SK-N-SH (cell line): ENCODE results near the gene MEIOC. TPM values are rescaled to one million over a fixed set of nuclear protein-coding genes. Genes with fewer than 3 reads are reported as not detected.

Experiments
- CTCF ChIA-PET: fragments of 300-600, 350-600 bp; formaldehyde crosslinking; extraction: SDS; loops from one replicate; lab custom pipeline; 2021; lab: Yijun Ruan, JAX
- POLR2A ChIA-PET: fragments of 350-600 bp; sonication (Branson Sonifier 250); formaldehyde crosslinking; extraction: SDS; loops from one replicate; lab custom pipeline; 2020; ENCODE audit warnings: antibody characterized with exemption, inconsistent platforms; lab: Yijun Ruan, JAX
- DNase-seq: peaks from one replicate; pipeline ENCODE4 v3.0.0; 2012
- H2AFZ ChIP-seq: fragments of 200-600 bp; sonication (generic); 2 replicates; pipeline ENCODE4 v1.8.1; 2016; ENCODE audit warnings: antibody characterized with exemption, mild to moderate bottlenecking, low read depth
- H3F3A ChIP-seq: fragments of 200-600 bp; sonication (generic); replicated peaks from 2 replicates; pipeline ENCODE3; 2016; ENCODE audit warnings: antibody characterized with exemption, mild to moderate bottlenecking; ENCODE audit not compliant: insufficient read depth
- H3K27ac ChIP-seq, 2 experiments: fragments of 200-500 bp in 1 of 2; fragments of 200-600 bp in 1 of 2; sonication (Bioruptor generic) in 1 of 2; sonication (generic), shearing (Covaris generic) in 1 of 2; 2 replicates each; pipeline versions ENCODE4 v1.5.1 to v1.6.1; 2014 to 2016; ENCODE audit warnings: low read depth in 2 of 2, inconsistent platforms in 1 of 2, low read length in 1 of 2, mild to moderate bottlenecking in 1 of 2, mixed read lengths in 1 of 2
- H3K27me3 ChIP-seq: fragments of 200-600 bp; sonication (generic), shearing (Covaris generic); 2 replicates; pipeline ENCODE4 v1.6.1; 2016; ENCODE audit warnings: mixed run types; ENCODE audit not compliant: insufficient read depth
- H3K36me3 ChIP-seq, 2 experiments: fragments of 200-500 bp in 1 of 2; fragments of 200-600 bp in 1 of 2; sonication (Bioruptor generic) in 1 of 2; sonication (generic) in 1 of 2; replicated peaks in 1 of 2; 2 replicates each; pipeline versions ENCODE3 to v1.5.1; 2014 to 2016; ENCODE audit warnings: low read length in 1 of 2, mild to moderate bottlenecking in 1 of 2; ENCODE audit not compliant: insufficient read depth in 2 of 2, control insufficient read depth in 1 of 2
- H3K4me1 ChIP-seq, 2 experiments: fragments of 200-500 bp in 1 of 2; fragments of 200-600 bp in 1 of 2; sonication (Bioruptor generic) in 1 of 2; sonication (generic), shearing (Covaris generic) in 1 of 2; 2 replicates each; pipeline versions ENCODE4 v1.5.1 to v1.6.1; 2014 to 2016; ENCODE audit warnings: low read depth in 1 of 2, low read length in 1 of 2, mixed run types in 1 of 2; ENCODE audit not compliant: insufficient read depth in 2 of 2, control insufficient read depth in 1 of 2
- H3K4me2 ChIP-seq: fragments of 200-600 bp; sonication (generic), shearing (Covaris generic); 2 replicates; pipeline ENCODE4 v1.6.1; 2017; ENCODE audit warnings: mixed run types
- H3K4me3 ChIP-seq, 2 experiments: fragments of 200-500 bp in 1 of 2; fragments of 200-600 bp in 1 of 2; sonication (Bioruptor generic) in 1 of 2; sonication (generic), shearing (Covaris generic) in 1 of 2; 2 replicates each; pipeline versions ENCODE4 v1.5.1 to v1.8.1; 2014 to 2016; ENCODE audit warnings: low read depth in 2 of 2, inconsistent platforms in 1 of 2, low read length in 1 of 2, mild to moderate bottlenecking in 1 of 2, mixed read lengths in 1 of 2, moderate library complexity in 1 of 2
- H3K79me2 ChIP-seq: fragments of 200-600 bp; sonication (generic); 2 replicates; pipeline ENCODE4 v1.8.1; 2017; ENCODE audit warnings: mild to moderate bottlenecking; ENCODE audit not compliant: insufficient read depth
- H3K9ac ChIP-seq: fragments of 200-600 bp; sonication (generic); 2 replicates; pipeline ENCODE4 v1.6.1; 2017; ENCODE audit warnings: mixed run types
- H3K9me2 ChIP-seq: fragments of 200-600 bp; sonication (generic); 2 replicates; pipeline ENCODE4 v1.6.1; 2017; ENCODE audit warnings: mixed run types
- H3K9me3 ChIP-seq: fragments of 200-600 bp; sonication (generic); 2 replicates; pipeline ENCODE4 v1.6.1; 2017; ENCODE audit warnings: mixed run types, mild to moderate bottlenecking, moderate library complexity
- H4K20me1 ChIP-seq: fragments of 200-600 bp; sonication (generic); 2 replicates; pipeline ENCODE4 v1.6.1; 2017; ENCODE audit warnings: mild to moderate bottlenecking, mixed run types; ENCODE audit not compliant: insufficient read depth
- CHD2 ChIP-seq: fragments of 150-350 bp; IDR thresholded peaks from 2 replicates; pipeline ENCODE4 v1.6.1; 2018; ENCODE audit warnings: low read length; ENCODE audit not compliant: partially characterized antibody
- FOSL2 ChIP-seq: IDR thresholded peaks from 2 replicates; pipeline ENCODE4 v1.4.0; 2012; ENCODE audit warnings: low read depth, mild to moderate bottlenecking, moderate library complexity, borderline replicate concordance
- GATA2 ChIP-seq: sonication (generic); formaldehyde crosslinking; IDR thresholded peaks from 2 replicates; pipeline ENCODE4 v1.5.0; 2020; ENCODE audit warnings: mild to moderate bottlenecking, missing genetic modification reagents
- JUND ChIP-seq: IDR thresholded peaks from 2 replicates; pipeline ENCODE4 v1.4.0; 2012
- MXI1 ChIP-seq: IDR thresholded peaks from 2 replicates; pipeline ENCODE4 v1.6.1; 2012; ENCODE audit warnings: mild to moderate bottlenecking, low read depth, low read length, improper control_type of control experiment
- NRF1 ChIP-seq: IDR thresholded peaks from 2 replicates; pipeline ENCODE4 v1.6.1; 2012; ENCODE audit warnings: low read depth, mild to moderate bottlenecking, low read length
- SIN3A ChIP-seq: IDR thresholded peaks from 2 replicates; pipeline ENCODE4 v1.6.1; 2012; ENCODE audit warnings: low read depth, mild to moderate bottlenecking, low read length, moderate library complexity, borderline replicate concordance
- TEAD4 ChIP-seq: IDR thresholded peaks from 2 replicates; pipeline ENCODE4 v1.4.0; 2012; ENCODE audit warnings: mild to moderate bottlenecking, borderline replicate concordance; ENCODE audit not compliant: insufficient read depth
- YY1 ChIP-seq: IDR thresholded peaks from 2 replicates; pipeline ENCODE4 v1.4.0; 2012; ENCODE audit warnings: low read depth, mild to moderate bottlenecking
- WGBS: methylation state at CpG from one replicate; pipeline ENCODE4 v1.1.6; 2017; ENCODE audit warnings: low lambda C conversion rate; 5-methylcytosine and 5-hydroxymethylcytosine counted together
- polyA plus RNA-seq, 3 experiments: library from polyadenylated mRNA; depleted of rRNA; stranded (reverse); fragments of >200 nt; gene quantifications; 2 replicates each; pipeline ENCODE4 v1.2.3, GENCODE V29; 2012
- TF ChIP-seq, protein P1 (sequence below): IDR thresholded peaks from 2 replicates; pipeline ENCODE4 v1.4.0; 2012; ENCODE audit warnings: low read depth, borderline replicate concordance
- TF ChIP-seq, protein P2 (sequence below): IDR thresholded peaks from 2 replicates; pipeline ENCODE4; 2012
- TF ChIP-seq, protein P3 (sequence below): fragments of 150-350 bp; IDR thresholded peaks from 2 replicates; pipeline ENCODE4 v1.6.1; 2017; ENCODE audit warnings: antibody characterized with exemption, low read length, low read depth, borderline replicate concordance
- TF ChIP-seq, protein P4 (sequence below): IDR thresholded peaks from 2 replicates; pipeline ENCODE4 v1.4.0; 2012; ENCODE audit warnings: low read depth, borderline replicate concordance

Gene MEIOC
- polyA plus RNA-seq, 1 of the 3 experiments (the other 2 are of a cell fraction) = 1.3 TPM

DNA sequence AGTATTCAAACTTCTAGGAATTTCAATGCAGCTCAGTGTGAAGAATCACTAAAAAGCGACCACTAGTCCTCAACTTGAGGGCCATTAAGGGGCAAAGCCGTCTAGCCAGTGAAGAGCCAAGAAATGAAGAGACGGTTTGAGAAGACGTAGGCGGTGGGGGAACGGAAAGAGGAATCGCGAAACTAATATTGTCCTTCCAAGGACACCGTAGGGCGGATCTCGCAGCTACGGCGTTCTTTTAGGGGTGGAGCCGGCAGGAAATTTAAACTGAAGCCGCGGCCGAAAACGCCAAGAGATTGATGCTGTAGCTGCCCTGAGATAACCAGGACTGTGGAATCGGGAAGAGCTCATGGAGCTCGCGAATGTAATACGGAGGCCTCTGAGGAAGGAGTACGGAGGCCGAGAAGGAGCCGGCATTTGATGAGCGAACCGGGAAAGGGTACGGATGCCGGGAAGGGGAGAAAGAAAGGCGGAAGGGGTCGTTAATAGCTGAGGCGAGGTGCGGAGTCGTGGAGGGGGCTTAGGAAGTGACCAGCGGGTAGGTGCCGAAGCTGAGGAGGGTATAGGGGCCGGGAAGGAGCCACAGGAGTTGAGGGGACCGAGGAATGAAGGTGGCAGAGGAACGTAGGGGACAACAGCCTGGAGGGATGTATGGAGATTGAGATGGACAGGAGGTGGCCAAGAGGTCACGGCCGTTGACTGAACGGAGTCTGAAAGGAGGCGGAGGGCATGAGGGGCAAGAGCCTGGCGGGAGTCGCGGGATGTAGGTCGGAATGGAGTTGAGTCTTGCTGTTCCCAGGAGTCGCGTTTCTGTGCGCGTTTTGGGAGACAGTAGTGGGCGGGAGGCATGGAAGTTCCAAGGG lies 52.4 kb downstream of the MEIOC start, which contains the start of gene DBF4B (continued):
- TF ChIP-seq, protein P1, sequence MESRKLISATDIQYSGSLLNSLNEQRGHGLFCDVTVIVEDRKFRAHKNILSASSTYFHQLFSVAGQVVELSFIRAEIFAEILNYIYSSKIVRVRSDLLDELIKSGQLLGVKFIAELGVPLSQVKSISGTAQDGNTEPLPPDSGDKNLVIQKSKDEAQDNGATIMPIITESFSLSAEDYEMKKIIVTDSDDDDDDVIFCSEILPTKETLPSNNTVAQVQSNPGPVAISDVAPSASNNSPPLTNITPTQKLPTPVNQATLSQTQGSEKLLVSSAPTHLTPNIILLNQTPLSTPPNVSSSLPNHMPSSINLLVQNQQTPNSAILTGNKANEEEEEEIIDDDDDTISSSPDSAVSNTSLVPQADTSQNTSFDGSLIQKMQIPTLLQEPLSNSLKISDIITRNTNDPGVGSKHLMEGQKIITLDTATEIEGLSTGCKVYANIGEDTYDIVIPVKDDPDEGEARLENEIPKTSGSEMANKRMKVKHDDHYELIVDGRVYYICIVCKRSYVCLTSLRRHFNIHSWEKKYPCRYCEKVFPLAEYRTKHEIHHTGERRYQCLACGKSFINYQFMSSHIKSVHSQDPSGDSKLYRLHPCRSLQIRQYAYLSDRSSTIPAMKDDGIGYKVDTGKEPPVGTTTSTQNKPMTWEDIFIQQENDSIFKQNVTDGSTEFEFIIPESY = peak; percentile 81; the same call in 1 of the 2 replicates
- TF ChIP-seq, protein P2, sequence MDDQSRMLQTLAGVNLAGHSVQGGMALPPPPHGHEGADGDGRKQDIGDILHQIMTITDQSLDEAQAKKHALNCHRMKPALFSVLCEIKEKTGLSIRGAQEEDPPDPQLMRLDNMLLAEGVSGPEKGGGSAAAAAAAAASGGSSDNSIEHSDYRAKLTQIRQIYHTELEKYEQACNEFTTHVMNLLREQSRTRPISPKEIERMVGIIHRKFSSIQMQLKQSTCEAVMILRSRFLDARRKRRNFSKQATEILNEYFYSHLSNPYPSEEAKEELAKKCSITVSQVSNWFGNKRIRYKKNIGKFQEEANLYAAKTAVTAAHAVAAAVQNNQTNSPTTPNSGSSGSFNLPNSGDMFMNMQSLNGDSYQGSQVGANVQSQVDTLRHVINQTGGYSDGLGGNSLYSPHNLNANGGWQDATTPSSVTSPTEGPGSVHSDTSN = peak; percentile 32; the same call in 1 of the 2 replicates
- TF ChIP-seq NRF1 (no peak), CHD2 (peak; percentile 62), JUND (no peak)

DNA sequence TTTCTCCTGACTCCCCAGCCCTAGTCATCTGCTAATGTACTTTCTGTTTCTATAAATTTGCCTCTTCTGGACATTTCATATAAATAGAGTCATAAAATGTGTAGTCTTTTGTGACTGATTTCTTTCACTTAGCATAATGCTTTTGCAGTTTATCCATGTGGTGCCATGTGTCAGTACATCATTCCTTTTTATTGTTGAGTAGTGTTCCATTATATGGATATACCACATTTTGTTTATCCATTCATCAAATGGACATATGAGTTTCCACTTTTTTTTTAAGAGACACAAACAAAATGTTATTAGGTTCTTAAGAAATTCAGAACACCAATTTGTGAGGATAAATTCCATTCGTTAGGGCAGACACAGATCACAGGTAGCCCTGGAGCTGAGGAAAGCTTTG lies 63.2 kb downstream of the MEIOC start:
- peaks cover 36% of the 10 kb centered on the region for H3K79me2 ChIP-seq
- no peaks in the 10 kb centered on the region for H3K9me2 ChIP-seq
- CTCF ChIA-PET = no interaction called here
- peaks cover 0 to 24% of the 10 kb centered on the region in 2 experiments for H3K36me3 ChIP-seq
- TF ChIP-seq FOSL2 (no peak), SIN3A (no peak), YY1 (no peak), MXI1 (no peak), TEAD4 (no peak), GATA2 (CRISPR knock-in tag) (no peak)
- TF ChIP-seq, protein P3, sequence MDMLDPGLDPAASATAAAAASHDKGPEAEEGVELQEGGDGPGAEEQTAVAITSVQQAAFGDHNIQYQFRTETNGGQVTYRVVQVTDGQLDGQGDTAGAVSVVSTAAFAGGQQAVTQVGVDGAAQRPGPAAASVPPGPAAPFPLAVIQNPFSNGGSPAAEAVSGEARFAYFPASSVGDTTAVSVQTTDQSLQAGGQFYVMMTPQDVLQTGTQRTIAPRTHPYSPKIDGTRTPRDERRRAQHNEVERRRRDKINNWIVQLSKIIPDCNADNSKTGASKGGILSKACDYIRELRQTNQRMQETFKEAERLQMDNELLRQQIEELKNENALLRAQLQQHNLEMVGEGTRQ = no peak
- TF ChIP-seq, protein P4, sequence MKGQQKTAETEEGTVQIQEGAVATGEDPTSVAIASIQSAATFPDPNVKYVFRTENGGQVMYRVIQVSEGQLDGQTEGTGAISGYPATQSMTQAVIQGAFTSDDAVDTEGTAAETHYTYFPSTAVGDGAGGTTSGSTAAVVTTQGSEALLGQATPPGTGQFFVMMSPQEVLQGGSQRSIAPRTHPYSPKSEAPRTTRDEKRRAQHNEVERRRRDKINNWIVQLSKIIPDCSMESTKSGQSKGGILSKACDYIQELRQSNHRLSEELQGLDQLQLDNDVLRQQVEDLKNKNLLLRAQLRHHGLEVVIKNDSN = no peak
- no peaks in the 10 kb centered on the region for H4K20me1 ChIP-seq
- 95% methylated on average over 1 of the region's 1 CpG for WGBS
- no peaks in the 10 kb centered on the region for H3K4me1 ChIP-seq
- no peaks in the 10 kb centered on the region for H3K27me3 ChIP-seq
- H3K27ac ChIP-seq = no peak overlapping the region
- no peak overlapping the region for H3K4me2 ChIP-seq
- H3F3A ChIP-seq = no peaks in the 10 kb centered on the region
- POLR2A ChIA-PET = no interaction called here
- no peak for DNase-seq
- H2AFZ ChIP-seq = no peak overlapping the region
- H3K9ac ChIP-seq = no peak overlapping the region
- no peaks in the 10 kb centered on the region for H3K9me3 ChIP-seq
- H3K4me3 ChIP-seq = no peak overlapping the region
